HG03159 (cell line): ENCODE results near the gene RASL10A.

Experiments
- ATAC-seq: cut with Tn5 transposase; IDR thresholded peaks from one replicate; pipeline ENCODE4 v1.9.1; 2021; ENCODE audit warnings: mild to moderate bottlenecking, moderate library complexity; ENCODE audit not compliant: unreplicated experiment

RASL10A gene

DNA sequence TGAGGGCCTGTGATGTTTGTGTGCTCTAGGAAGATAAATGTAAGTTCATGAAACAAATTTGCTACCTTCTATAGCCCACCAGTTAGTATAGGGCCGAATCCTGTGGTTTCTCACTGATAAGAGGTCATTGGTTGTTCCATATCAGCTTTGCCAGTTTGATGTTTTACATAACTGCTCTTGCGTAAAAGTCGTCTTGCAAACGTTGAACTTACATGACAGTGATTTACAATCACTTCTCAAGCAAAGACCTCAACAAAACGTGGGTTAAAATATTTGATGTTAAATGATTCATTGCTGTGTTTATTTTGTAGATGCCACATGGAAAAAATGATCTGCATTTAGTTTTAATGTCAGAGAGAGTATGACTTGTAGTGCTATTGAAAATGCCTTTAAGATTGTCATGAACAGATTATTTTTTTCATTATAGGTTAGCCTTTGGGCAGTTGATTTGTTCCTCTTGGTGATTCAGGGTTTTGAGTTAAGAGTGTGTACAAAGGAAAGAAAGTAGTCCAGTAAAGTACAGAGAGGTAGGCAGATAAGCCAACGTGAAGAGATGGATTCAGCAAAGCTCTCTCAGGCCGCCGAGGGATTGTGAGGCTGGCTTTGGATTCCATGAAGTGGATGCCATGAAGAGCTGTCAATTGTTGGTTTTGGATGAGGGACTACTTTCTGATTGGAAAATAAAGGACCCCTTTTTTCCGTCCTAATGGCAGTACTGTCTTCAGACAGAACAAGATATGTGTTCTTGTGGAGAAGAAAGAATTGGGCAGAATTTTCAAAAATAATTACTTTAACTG lies 44.8 kb downstream of the RASL10A start:
- no peak for ATAC-seq

DNA sequence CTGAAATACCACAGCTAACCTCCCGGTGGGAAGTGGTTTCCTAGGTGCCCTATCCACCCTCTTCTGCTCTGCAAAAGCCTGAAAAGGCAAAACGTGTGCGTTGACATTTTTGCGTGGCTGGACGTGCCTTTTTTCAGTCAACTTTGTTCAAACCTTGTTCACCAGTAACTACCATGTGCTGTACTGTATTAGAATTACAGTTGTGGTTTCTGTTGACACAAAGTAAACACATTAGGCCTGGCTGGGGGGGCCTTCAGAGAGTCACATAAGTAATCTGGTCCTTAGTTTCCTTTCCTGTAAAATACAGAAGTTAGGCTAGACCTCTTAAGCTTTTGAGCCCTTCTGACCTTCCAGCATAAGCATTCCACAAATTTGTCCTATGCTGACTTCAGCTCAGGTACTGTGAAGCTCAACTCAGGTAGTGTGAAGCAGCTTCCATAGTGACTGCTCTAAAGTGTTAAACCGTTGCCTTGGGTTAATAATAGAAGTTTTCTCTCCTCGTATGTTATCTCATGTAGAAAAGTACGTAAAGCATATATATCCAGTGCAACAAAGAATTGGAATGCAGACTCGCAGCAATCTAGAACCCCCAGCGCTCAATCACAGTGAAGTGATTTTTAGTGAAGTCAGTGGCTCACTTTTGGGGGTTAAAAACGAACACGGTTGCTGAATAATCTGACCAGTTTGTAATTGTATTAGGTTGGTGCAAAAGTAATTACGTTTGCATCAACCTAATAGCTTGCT lies 45.6 kb downstream of the RASL10A start:
- ATAC-seq: no peak

DNA sequence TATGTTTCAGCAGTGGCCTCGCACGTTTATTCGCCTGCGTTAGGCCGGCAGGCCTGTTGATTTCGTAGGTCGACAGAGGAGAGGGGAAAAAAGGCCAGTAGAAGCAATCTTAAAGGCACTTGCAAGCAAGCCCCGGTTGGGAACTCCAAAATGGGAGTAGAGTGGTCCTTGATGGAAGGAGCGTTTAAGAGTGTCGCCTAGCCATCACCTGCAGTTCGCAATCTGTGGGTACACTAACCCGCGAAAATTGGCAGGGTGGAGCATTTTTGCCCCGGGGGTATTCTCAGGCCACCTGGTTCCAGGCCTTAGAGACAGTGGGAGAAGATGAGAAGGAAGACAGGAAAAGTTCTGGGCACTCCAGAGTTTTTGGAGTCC lies 46.3 kb downstream of the RASL10A start:
- no peak for ATAC-seq

DNA sequence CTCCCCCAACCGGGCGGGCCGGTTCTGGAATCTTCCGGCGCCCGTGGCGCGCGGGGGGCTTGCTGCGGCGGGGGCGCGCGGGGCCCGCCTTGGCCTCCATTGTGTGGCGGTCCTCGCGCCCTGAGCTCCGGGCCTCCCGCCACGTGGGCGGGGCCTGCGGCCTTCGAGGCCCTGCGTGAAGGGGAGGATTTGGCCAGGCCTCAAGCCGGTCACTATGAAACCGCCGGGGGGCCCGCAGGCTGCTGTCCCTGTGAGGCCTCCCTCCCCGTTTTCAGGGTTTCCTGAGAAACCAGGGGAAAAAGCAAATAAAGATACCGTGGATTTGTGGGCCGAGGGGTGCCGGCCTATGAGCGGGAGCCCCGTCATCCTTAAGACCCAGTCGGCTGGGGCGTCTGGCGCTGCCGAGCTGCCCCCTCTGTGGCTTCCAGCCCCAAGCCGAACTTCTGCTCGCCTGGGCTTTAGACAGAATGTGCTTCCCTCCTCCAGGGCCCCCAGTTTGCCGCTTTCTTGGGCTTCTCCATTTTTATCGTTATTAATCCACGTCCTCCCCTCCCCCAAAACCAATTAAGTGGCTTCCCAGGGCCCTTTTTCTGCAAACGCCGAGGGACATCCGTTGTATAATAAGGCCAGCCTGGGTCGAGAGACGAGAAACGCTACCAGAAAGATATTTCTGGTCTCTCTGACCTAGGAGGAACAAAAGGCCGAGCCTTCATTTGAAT lies 46.8 kb downstream of the RASL10A start:
- peak; percentile 24 for ATAC-seq

DNA sequence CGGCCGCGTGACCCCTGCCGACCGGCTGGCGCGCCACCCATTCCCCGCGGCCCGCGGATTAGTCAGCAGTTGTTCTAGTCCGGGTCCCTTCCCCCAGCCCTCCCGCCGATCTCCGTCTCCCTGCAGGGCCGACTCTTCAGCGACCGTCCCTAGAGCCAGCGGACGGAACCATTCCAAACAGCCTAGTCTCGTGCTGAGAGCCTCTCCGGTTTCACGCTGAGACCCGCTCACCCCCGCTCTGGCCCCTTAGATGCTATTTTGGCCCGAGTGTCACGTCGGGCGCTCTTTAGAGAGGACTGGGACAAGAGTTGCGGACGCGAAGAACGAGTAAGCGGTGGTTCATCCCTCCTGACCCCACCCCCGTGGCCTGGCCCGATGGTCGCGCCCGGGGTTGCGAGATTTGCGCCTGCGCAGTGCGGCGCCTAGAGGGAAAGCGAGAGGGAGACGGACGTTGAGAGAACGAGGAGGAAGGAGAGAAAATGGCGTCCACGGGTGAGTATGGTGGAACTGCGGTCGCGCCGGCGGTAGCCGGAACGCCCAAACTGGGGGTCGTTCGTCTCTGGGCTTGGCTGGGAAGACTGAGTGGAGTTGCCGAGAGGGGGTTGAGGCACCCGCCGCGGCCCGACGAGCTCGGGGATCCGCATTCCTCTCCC lies 47.5 kb downstream of the RASL10A start, which contains the start of the genes EWSR1 and RHBDD3:
Gene EWSR1 (plus strand): TSS at position 411 of the 653 bp plus-strand sequence. CDS start 69 bp downstream, at position 480.
Gene RHBDD3 (minus strand): TSS at position 124 of the 653 bp plus-strand sequence. CDS start 2,355 bp downstream, outside the sequence.
- peak; percentile 79 for ATAC-seq

DNA sequence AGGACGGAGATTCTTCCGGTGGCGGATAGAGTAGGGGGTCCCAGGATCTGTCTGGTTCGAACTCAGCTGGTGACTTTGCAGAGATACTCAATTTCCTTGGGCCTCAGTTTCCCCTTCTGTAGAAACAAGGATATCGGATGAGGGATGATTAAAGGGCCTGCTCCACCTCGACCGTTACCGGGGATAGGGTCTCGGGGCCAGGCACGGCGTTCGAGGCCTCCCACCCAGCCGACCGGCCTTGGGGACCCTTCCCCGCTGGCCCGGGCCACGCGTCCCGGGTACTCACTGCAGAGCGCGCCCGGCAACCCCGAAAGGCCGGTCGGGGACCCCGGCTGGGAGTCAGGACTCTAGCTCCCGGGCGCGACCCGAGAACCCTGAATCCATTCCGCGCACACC lies 48.0 kb downstream of the RASL10A start:
- no peak for ATAC-seq

DNA sequence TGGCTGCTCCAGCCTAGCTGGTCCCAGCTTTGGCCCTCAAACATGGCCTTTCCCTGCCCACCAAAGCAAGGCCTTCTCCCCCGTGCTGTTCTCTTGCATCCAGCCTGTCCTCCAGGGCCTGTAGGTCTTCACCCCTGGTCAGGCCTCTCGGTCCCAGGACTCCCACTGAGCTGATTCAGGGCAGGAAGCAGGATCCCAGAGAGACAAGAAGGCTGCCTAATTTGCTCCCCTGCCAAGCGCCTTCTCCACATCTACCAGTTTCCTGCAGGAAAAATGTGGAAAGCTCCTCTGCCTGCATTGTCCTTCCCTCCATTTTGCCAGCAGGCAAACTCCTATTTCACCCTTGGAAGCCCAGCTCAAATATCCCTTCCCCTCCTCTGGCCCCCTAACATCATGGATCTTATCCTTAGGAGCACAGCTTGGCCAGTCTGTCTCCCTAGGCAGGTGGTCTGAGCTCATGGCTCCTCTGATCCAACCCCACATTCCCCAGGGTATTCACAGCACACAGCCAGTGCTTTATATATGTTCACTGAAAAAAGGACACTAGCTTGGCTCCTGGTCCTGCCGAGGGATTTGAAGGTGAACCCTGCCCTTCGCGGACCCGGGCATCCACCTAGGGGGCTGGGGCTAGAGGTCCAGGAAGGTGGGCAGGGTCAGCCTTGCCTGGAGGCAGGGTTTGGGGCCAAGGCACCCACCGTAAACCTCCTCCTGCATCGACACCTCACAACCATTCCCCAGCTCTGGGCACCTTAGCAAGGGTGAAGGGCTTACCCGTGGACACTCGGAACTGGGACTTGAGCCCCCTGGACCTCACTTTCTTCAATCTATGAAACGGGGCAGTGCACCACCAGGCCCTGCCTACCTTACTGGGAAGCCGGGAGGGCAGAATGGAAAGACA lies 48.7 kb downstream of the RASL10A start:
- ATAC-seq: no peak

DNA sequence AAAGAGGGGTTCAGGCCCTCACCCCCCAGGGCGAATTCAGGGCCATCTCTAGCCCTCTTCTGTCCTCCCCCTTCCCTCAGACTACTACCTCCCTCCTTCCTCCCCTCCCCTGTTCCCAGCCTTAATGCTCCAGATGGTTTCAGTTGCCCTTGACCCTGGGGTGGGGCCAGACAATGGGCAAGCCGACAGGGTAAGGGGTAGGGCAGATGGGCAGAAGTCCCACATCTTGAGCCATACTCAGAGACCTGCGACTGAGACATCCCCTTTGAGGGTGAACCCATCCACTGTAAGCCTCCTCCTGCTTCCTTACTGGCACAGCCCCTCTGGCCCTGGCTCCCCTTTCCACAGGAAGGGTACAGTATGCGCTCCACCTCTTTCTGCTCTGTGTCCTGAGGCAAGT lies 49.6 kb downstream of the RASL10A start:
- ATAC-seq: no peak

DNA sequence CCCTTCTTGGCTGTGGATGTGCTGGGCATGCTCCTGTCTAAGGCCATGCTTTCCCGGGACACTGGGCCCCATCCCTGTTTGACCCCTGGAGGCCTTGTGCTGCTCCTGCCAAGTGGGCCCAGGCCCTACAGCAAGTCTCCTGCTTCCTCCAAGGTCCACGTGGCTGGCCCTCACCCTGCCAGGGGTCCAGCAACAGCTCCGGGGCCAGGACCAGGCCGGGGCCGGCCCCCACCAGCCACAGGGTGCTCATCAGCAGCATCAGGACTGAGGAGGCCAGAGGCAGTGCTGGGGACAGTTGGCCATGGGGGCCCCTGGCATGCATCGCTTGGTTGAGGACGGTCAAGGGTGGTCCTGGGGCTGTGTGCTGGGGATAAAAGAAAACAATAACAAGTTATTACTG lies 50.2 kb downstream of the RASL10A start:
- ATAC-seq: no peak

DNA sequence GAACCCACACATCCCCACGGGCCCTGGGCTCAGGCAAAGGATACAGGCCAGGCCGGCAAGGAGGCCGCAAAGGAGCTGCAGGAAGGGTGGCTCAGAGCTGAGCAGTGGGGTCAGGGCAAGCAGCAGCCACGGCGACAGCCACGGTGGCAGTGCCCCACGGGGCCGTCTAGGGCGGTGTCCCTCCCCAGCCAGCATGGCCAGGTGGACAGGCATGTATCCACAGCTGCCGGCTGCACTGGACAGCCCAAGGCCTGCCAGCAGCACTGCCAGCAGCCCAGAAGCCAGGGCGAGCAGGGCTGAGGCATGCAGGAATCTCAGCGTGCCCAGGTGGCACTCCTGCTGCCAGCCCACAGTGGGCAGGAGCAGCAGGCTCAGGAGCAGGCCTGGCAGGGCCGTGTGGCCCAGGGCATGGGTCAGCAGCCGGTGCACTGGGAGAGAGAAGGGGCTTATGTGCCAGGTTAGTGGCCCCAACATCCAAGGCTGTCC lies 51.7 kb downstream of the RASL10A start:
- no peak for ATAC-seq
